Measurements from ENCODE around the gene MEIS1.

Gene MEIS1

DNA sequence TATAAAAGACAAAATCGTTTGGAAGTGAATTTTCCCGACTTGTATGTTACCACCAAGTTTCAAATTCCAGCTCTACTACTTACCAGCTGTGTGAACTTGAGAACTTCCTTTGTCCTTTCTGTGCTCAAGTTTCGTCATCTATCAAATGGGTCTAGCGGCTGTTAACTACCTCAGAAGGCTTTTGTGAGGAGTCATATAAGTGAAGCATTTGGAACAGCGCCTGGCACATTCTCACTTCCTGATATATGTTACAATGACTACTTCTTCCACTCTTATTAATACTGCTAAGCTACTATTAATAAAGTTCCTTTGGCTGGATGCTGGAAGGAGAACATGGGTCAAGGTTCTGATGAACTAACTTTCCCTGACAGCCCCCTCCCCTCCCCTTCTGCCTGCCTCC, 104.5 kb downstream of the MEIS1 start:
- TF ChIP-seq, protein P1, sequence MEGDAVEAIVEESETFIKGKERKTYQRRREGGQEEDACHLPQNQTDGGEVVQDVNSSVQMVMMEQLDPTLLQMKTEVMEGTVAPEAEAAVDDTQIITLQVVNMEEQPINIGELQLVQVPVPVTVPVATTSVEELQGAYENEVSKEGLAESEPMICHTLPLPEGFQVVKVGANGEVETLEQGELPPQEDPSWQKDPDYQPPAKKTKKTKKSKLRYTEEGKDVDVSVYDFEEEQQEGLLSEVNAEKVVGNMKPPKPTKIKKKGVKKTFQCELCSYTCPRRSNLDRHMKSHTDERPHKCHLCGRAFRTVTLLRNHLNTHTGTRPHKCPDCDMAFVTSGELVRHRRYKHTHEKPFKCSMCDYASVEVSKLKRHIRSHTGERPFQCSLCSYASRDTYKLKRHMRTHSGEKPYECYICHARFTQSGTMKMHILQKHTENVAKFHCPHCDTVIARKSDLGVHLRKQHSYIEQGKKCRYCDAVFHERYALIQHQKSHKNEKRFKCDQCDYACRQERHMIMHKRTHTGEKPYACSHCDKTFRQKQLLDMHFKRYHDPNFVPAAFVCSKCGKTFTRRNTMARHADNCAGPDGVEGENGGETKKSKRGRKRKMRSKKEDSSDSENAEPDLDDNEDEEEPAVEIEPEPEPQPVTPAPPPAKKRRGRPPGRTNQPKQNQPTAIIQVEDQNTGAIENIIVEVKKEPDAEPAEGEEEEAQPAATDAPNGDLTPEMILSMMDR (IDR thresholded peaks at IDR 0.05; ENCODE audit: insufficient read depth, low read length, poor library complexity, severe bottlenecking), result no peak
- Histone ChIP-seq H3K36me3 (ENCODE audit: control insufficient read depth, insufficient read depth, low read length) (no peaks in the 10 kb centered on the region), H3K4me3 (replicated peaks; ENCODE audit: low read depth, low read length) (no peak overlapping the region), H3K27me3 (replicated peaks; ENCODE audit: control insufficient read depth, insufficient read depth, low read length) (no peaks in the 10 kb centered on the region)
- no peak for DNase-seq (ENCODE audit: extremely low read depth, insufficient read length)

DNA sequence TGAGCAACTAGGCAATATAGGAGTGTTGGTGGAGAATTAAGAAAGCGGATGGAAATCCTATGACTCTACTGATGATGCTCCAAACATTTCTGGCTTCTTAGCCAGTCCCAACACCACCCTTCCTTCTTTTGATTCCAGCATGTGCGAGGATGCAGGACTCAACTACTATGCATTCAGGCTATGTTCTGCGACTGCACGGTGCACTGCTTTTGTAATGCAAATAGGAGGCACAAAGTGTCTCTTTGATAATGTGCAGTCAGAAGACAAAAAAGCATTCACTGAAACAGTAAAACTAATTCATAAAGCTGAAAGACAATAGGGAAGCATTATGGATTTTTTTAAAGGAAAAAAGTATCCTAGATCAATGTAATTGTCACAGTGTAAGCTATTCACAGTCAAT, 106.7 kb downstream of the MEIS1 start:
- no peak for DNase-seq (ENCODE audit: extremely low read depth, insufficient read length)
- Histone ChIP-seq H3K36me3 (ENCODE audit: control insufficient read depth, insufficient read depth, low read length) (no peaks in the 10 kb centered on the region), H3K27me3 (replicated peaks; ENCODE audit: control insufficient read depth, insufficient read depth, low read length) (no peaks in the 10 kb centered on the region), H3K4me3 (replicated peaks; ENCODE audit: low read depth, low read length) (no peak overlapping the region)
- TF ChIP-seq, protein P1 (IDR thresholded peaks at IDR 0.05; ENCODE audit: insufficient read depth, low read length, poor library complexity, severe bottlenecking), result no peak

DNA sequence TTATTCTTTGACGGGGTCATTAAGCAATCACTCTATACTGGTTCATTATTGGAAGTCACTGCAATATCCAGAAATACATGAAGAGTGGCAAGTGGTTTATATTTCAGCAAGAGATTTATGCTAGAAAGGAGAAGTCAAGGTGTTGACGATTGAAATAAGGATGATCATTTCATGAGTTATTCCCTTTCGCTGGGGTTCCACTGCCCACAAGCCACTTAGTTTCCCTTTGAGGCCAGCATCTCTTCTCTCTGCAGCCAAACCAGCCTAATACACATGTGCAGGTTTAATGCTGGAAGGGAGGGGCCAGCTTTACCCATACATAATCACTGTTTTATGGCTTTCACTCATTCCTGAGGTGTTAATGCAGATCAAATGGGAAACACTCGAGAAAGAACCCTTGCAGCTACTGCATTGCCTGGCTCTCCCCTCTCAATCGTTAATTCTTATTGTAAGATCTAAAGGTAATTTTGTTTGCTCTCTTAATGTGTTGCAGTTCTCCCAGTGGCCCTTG, 108.4 kb downstream of the MEIS1 start:
- Histone ChIP-seq H3K36me3 (ENCODE audit: control insufficient read depth, insufficient read depth, low read length) (no peaks in the 10 kb centered on the region), H3K4me3 (replicated peaks; ENCODE audit: low read depth, low read length) (no peak overlapping the region), H3K27me3 (replicated peaks; ENCODE audit: control insufficient read depth, insufficient read depth, low read length) (no peaks in the 10 kb centered on the region)
- TF ChIP-seq, protein P1 (IDR thresholded peaks at IDR 0.05; ENCODE audit: insufficient read depth, low read length, poor library complexity, severe bottlenecking), result no peak
- no peak for DNase-seq (ENCODE audit: extremely low read depth, insufficient read length)

DNA sequence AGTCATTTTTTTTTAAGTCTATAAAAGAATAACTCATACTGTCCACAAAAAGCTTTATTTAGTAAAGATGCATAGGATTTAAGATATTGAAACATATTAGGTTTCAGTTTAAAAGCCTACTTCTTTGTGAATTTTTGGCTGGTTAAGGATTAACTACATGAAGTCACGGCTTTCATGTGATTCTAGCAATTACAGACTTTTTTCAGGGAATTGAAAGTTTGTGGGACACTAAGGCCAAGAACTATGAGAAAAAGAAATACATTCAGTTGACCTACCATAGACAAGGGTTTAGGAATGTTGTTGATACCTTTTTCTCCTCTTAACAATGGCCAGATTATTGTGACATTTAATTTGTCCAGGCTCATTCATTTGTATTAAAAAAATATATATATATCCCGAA, 109.3 kb downstream of the MEIS1 start:
- Histone ChIP-seq H3K27me3 (replicated peaks; ENCODE audit: control insufficient read depth, insufficient read depth, low read length) (no peaks in the 10 kb centered on the region), H3K36me3 (ENCODE audit: control insufficient read depth, insufficient read depth, low read length) (no peaks in the 10 kb centered on the region), H3K4me3 (replicated peaks; ENCODE audit: low read depth, low read length) (no peak overlapping the region)
- DNase-seq (ENCODE audit: extremely low read depth, insufficient read length), result no peak
- TF ChIP-seq, protein P1 (IDR thresholded peaks at IDR 0.05; ENCODE audit: insufficient read depth, low read length, poor library complexity, severe bottlenecking), result no peak

DNA sequence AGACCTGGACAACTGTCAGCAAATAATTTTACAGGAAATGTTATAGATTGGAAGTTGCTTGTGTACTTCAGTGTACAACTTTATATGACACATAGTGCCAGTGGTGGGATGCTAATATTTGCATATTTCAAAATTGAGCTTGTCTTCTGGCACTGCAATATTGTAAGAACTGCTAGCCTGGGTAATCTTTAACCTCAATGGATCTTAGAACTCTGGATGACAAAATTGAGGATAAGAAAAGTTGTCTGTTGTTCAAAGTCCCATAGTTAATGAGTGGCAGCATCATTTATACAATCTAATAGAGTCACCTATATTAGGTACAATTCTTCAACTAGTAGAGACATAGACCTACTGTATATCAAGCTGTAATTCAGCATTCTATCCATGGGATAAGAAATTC, 110.3 kb downstream of the MEIS1 start:
- no peaks in the 10 kb centered on the region for H3K27me3 ChIP-seq (replicated peaks; ENCODE audit: control insufficient read depth, insufficient read depth, low read length)
- H3K36me3 ChIP-seq (ENCODE audit: control insufficient read depth, insufficient read depth, low read length), result no peaks in the 10 kb centered on the region
- no peak overlapping the region for H3K4me3 ChIP-seq (replicated peaks; ENCODE audit: low read depth, low read length)
- DNase-seq (ENCODE audit: extremely low read depth, insufficient read length), result no peak
- TF ChIP-seq, protein P1 (IDR thresholded peaks at IDR 0.05; ENCODE audit: insufficient read depth, low read length, poor library complexity, severe bottlenecking), result no peak

DNA sequence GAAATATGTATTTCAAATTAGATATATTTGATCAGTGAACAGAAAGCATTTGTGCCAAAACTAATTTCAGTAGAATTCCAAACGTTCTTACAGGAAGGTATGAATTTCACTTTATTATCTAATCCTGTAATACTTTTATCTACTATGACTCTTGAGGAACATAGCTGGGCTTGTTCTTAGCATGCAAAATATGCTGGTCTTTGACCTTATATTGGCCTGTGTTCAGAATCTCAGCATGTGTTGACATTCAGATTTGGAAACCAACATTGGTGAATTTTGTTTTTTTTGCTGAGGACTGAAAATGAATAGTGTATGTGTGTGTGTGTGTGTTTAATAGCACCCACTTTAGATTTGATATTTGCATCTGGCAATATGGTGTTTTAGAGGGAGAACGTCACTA, 112.2 kb downstream of the MEIS1 start:
- H3K36me3 ChIP-seq (ENCODE audit: control insufficient read depth, insufficient read depth, low read length), result no peaks in the 10 kb centered on the region
- TF ChIP-seq, protein P1 (IDR thresholded peaks at IDR 0.05; ENCODE audit: insufficient read depth, low read length, poor library complexity, severe bottlenecking), result no peak
- no peaks in the 10 kb centered on the region for H3K27me3 ChIP-seq (replicated peaks; ENCODE audit: control insufficient read depth, insufficient read depth, low read length)
- no peak for DNase-seq (ENCODE audit: extremely low read depth, insufficient read length)
- H3K4me3 ChIP-seq (replicated peaks; ENCODE audit: low read depth, low read length), result no peak overlapping the region

Data from GM06990 (cell line).